WTC11 (cell line): ENCODE results near the gene CADM2. TPM values are rescaled to one million over a fixed set of nuclear protein-coding genes. Genes with fewer than 3 reads are reported as not detected.
"Not testable (repeated sequence)": the region's sequence is repeated elsewhere in the genome, so short reads cannot be mapped to it uniquely, and the experiment has no call there.

Experiments used
- ATAC-seq: fragments of 200-7000 bp; cut with Tn5 transposase; 2 replicates; pipeline ENCODE4 v1.10.0; 2021; ENCODE audit warnings: mild to moderate bottlenecking, moderate library complexity
- CTCF ChIA-PET: fragments of 300-600 bp; sonication (Branson Sonifier 250); formaldehyde crosslinking; loops from one replicate; lab custom pipeline; 2021; ENCODE audit warnings: antibody characterized with exemption; lab: Charles Lee
- POLR2A ChIA-PET: fragments of 350-600 bp; sonication (Branson Sonifier 250); formaldehyde crosslinking; loops from one replicate; lab custom pipeline; 2021; ENCODE audit warnings: antibody characterized with exemption; lab: Charles Lee
- DNase-seq: peaks from one replicate; pipeline ENCODE4 v3.0.0; 2021; ENCODE audit warnings: low spot score
- H3K27ac Mint-ChIP-seq: 2 replicates; pipeline ENCODE4 v1.8.0; 2021; ENCODE audit warnings: mixed read lengths
- H3K27me3 Mint-ChIP-seq: 2 replicates; pipeline ENCODE4 v1.8.0; 2021; ENCODE audit warnings: low read depth, mild to moderate bottlenecking, moderate library complexity, mixed read lengths
- H3K36me3 Mint-ChIP-seq: 2 replicates; pipeline ENCODE4 v1.8.0; 2021; ENCODE audit warnings: mixed read lengths
- H3K4me1 Mint-ChIP-seq: 2 replicates; pipeline ENCODE4 v1.8.0; 2022; ENCODE audit warnings: mixed read lengths
- H3K4me3 Mint-ChIP-seq: 2 replicates; pipeline ENCODE4 v1.8.0; 2021; ENCODE audit warnings: mild to moderate bottlenecking, moderate library complexity, mixed read lengths
- H3K9me3 Mint-ChIP-seq: 2 replicates; pipeline ENCODE4 v1.8.0; 2021; ENCODE audit warnings: mixed read lengths
- ATF3 ChIP-seq: sonication (generic); formaldehyde crosslinking; conservative IDR thresholded peaks from 2 replicates; pipeline ENCODE4 v1.8.1; 2022; ENCODE audit warnings: mild to moderate bottlenecking, missing genetic modification reagents
- CREM ChIP-seq: sonication (generic); formaldehyde crosslinking; IDR thresholded peaks from 2 replicates; pipeline ENCODE4 v1.8.1; 2022; ENCODE audit warnings: mild to moderate bottlenecking, missing genetic modification reagents, moderate library complexity
- EMX1 ChIP-seq: fragments of 250-450 bp; sonication (Bioruptor Pico); IDR thresholded peaks from 2 replicates; pipeline ENCODE4 v1.8.0; 2021; ENCODE audit warnings: mild to moderate bottlenecking
- ERG ChIP-seq: fragments of 250-450 bp; sonication (Bioruptor Pico); IDR thresholded peaks from 2 replicates; pipeline ENCODE4 v1.8.0; 2021; ENCODE audit warnings: mild to moderate bottlenecking
- ESRRA ChIP-seq: sonication (generic); formaldehyde crosslinking; IDR thresholded peaks from 2 replicates; pipeline ENCODE4 v1.8.1; 2022; ENCODE audit warnings: mild to moderate bottlenecking, missing genetic modification reagents, borderline replicate concordance
- ETV6 ChIP-seq: sonication (generic); formaldehyde crosslinking; IDR thresholded peaks from 2 replicates; pipeline ENCODE4 v1.8.1; 2022; ENCODE audit warnings: mild to moderate bottlenecking, missing genetic modification reagents
- FOXK1 ChIP-seq: sonication (generic); formaldehyde crosslinking; IDR thresholded peaks from 2 replicates; pipeline ENCODE4 v1.8.0; 2022; ENCODE audit warnings: mild to moderate bottlenecking, moderate library complexity, missing genetic modification reagents
- NFATC4 ChIP-seq: fragments of 250-450 bp; sonication (Bioruptor Pico); IDR thresholded peaks from 2 replicates; pipeline ENCODE4 v1.9.0; 2021; ENCODE audit warnings: mild to moderate bottlenecking
- SMAD4 ChIP-seq: sonication (generic); formaldehyde crosslinking; IDR thresholded peaks from 2 replicates; pipeline ENCODE4 v1.8.0; 2022; ENCODE audit warnings: mild to moderate bottlenecking, missing genetic modification reagents
- TEAD1 ChIP-seq: sonication (generic); formaldehyde crosslinking; IDR thresholded peaks from 2 replicates; pipeline ENCODE4 v1.8.0; 2022; ENCODE audit warnings: mild to moderate bottlenecking, missing genetic modification reagents
- ZBTB21 ChIP-seq: sonication (generic); formaldehyde crosslinking; IDR thresholded peaks from 2 replicates; pipeline ENCODE4 v1.8.1; 2023; ENCODE audit warnings: mild to moderate bottlenecking, missing genetic modification reagents, borderline replicate concordance
- ZBTB43 ChIP-seq: sonication (generic); formaldehyde crosslinking; IDR thresholded peaks from 2 replicates; pipeline ENCODE4 v1.8.1; 2023; ENCODE audit warnings: mild to moderate bottlenecking, missing genetic modification reagents
- ZNF317 ChIP-seq: sonication (generic); formaldehyde crosslinking; IDR thresholded peaks from 2 replicates; pipeline ENCODE4 v1.8.1; 2023; ENCODE audit warnings: low read depth, mild to moderate bottlenecking, moderate library complexity, missing genetic modification reagents, borderline replicate concordance
- ZNF396 ChIP-seq: fragments of 250-450 bp; sonication (Bioruptor Pico); IDR thresholded peaks from 2 replicates; pipeline ENCODE4 v1.8.0; 2021; ENCODE audit warnings: mild to moderate bottlenecking, moderate library complexity, borderline replicate concordance
- total RNA-seq: library from RNA; stranded (reverse); gene quantifications from 3 replicates; pipeline ENCODE4 v1.2.3, GENCODE V29; 2021
- TF ChIP-seq, protein P1 (sequence below): sonication (generic); formaldehyde crosslinking; IDR thresholded peaks from 2 replicates; pipeline ENCODE4 v1.8.0; 2022; ENCODE audit warnings: mild to moderate bottlenecking, missing genetic modification reagents
- TF ChIP-seq, protein P2 (sequence below): sonication (generic); formaldehyde crosslinking; IDR thresholded peaks from 2 replicates; pipeline ENCODE4 v1.8.1; 2022; ENCODE audit warnings: low read depth, mild to moderate bottlenecking, moderate library complexity, missing genetic modification reagents, borderline replicate concordance

The CADM2 gene
- total RNA-seq, 1 experiment from 2014 or later: 18.8 TPM

- no peak overlapping the region for H3K27ac Mint-ChIP-seq
- H3K36me3 Mint-ChIP-seq: no peaks in the 10 kb centered on the region
- no peak for DNase-seq
- TF ChIP-seq ERG (no peak), FOXK1 (CRISPR knock-in tag) (no peak), EMX1 (CRISPR knock-in tag) (no peak), ZNF317 (CRISPR knock-in tag) (no peak), ETV6 (CRISPR knock-in tag) (no peak)
- TF ChIP-seq, protein P1, sequence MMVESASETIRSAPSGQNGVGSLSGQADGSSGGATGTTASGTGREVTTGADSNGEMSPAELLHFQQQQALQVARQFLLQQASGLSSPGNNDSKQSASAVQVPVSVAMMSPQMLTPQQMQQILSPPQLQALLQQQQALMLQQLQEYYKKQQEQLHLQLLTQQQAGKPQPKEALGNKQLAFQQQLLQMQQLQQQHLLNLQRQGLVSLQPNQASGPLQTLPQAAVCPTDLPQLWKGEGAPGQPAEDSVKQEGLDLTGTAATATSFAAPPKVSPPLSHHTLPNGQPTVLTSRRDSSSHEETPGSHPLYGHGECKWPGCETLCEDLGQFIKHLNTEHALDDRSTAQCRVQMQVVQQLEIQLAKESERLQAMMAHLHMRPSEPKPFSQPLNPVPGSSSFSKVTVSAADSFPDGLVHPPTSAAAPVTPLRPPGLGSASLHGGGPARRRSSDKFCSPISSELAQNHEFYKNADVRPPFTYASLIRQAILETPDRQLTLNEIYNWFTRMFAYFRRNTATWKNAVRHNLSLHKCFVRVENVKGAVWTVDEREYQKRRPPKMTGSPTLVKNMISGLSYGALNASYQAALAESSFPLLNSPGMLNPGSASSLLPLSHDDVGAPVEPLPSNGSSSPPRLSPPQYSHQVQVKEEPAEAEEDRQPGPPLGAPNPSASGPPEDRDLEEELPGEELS (CRISPR knock-in tag): no peak
- ChIA-PET POLR2A (no interaction called here), CTCF (no interaction called here)
- no peaks in the 10 kb centered on the region for H3K27me3 Mint-ChIP-seq
- H3K4me1 Mint-ChIP-seq: peaks cover 3% of the 10 kb centered on the region
- 0 out of 2 replicates have a peak, but pooled peaks cover 4% of the 10 kb centered on the region for H3K9me3 Mint-ChIP-seq
- H3K4me3 Mint-ChIP-seq: no peak overlapping the region
- ATAC-seq: no peak
These were observed 543.5 kb downstream of the CADM2 start for GRCh38 chr3:85502148-85502875.

DNA sequence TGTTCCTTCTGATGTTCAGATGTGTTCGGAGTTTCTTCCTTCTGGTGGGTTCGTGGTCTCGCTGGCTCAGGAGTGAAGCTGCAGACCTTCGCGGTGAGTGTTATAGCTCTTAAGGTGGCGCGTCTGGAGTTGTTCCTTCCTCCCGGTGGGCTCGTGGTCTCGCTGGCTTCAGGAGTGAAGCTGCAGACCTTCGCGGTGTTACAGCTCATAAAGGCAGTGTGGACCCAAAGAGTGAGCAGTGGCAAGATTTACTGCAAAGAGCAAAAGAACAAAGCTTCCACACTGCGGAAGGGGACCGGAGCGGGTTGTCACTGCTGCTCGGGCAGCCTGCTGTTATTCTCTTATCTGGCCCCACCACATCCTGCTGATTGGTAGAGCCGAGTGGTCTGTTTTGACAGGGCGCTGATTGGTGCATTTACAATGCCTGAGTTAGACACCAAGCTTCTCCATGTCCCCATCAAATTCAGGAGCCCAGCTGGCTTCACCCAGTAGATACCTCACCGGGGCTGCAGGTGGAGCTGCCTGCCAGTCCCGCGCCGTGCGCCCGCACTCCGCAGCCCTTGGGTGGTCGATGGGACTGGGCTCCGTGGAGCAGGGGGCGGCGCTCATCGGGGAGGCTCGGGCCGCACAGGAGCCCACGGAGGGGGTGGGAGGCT, 545.5 kb downstream of the CADM2 start:
- H3K4me1 Mint-ChIP-seq, POLR2A ChIA-PET, H3K36me3 Mint-ChIP-seq, H3K27ac Mint-ChIP-seq, H3K27me3 Mint-ChIP-seq, H3K9me3 Mint-ChIP-seq, H3K4me3 Mint-ChIP-seq, CTCF ChIA-PET, ATAC-seq: not testable (repeated sequence)
- DNase-seq: peak; percentile 28

GRCh38 chr3:85504785-85505511, 546.2 kb downstream of the CADM2 start:
- H3K36me3 Mint-ChIP-seq, CTCF ChIA-PET, DNase-seq, H3K4me3 Mint-ChIP-seq, H3K27ac Mint-ChIP-seq, H3K9me3 Mint-ChIP-seq, ATAC-seq, H3K27me3 Mint-ChIP-seq, H3K4me1 Mint-ChIP-seq, POLR2A ChIA-PET: not testable (repeated sequence)

GRCh38 chr3:85507052-85507451, 548.3 kb downstream of the CADM2 start:
- DNase-seq, H3K4me1 Mint-ChIP-seq, ATAC-seq, H3K27me3 Mint-ChIP-seq, CTCF ChIA-PET, H3K9me3 Mint-ChIP-seq, H3K36me3 Mint-ChIP-seq, H3K4me3 Mint-ChIP-seq, H3K27ac Mint-ChIP-seq, POLR2A ChIA-PET: not testable (repeated sequence)

- no peak for DNase-seq
- ChIA-PET POLR2A (no interaction called here), CTCF (interaction anchor here (0.8 kb wide), 1 partner anchor 567 kb away, joined by 3 read pairs; no protein-coding TSS in a partner anchor)
- Mint-ChIP-seq H3K36me3 (no peaks in the 10 kb centered on the region), H3K27me3 (no peaks in the 10 kb centered on the region), H3K4me3 (no peak overlapping the region), H3K9me3 (0 out of 2 replicates have a peak, but pooled peaks cover 4% of the 10 kb centered on the region), H3K27ac (peak overlapping the region; percentile 8; the same call in 1 of the 2 replicates), H3K4me1 (peaks cover 5% of the 10 kb centered on the region)
- no peak for ATAC-seq
- TF ChIP-seq EMX1 (CRISPR knock-in tag) (no peak), ZNF396 (CRISPR knock-in tag) (no peak), CREM (CRISPR knock-in tag) (no peak), ZNF317 (CRISPR knock-in tag) (no peak), FOXK1 (CRISPR knock-in tag) (no peak), TEAD1 (CRISPR knock-in tag) (no peak), ATF3 (CRISPR knock-in tag) (no peak), ESRRA (CRISPR knock-in tag) (no peak), ZBTB21 (CRISPR knock-in tag) (no peak), NFATC4 (CRISPR knock-in tag) (no peak), ZBTB43 (CRISPR knock-in tag) (no peak), SMAD4 (CRISPR knock-in tag) (no peak)
- TF ChIP-seq, protein P2, sequence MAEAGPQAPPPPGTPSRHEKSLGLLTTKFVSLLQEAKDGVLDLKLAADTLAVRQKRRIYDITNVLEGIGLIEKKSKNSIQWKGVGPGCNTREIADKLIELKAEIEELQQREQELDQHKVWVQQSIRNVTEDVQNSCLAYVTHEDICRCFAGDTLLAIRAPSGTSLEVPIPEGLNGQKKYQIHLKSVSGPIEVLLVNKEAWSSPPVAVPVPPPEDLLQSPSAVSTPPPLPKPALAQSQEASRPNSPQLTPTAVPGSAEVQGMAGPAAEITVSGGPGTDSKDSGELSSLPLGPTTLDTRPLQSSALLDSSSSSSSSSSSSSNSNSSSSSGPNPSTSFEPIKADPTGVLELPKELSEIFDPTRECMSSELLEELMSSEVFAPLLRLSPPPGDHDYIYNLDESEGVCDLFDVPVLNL: no peak
These were observed 549.9 kb downstream of the CADM2 start for GRCh38 chr3:85508659-85509058.
